GM04504 (cell line): Measurements from ENCODE around the gene ZNF554.

Experiments
- DNase-seq: peaks from one replicate; pipeline ENCODE4 v3.0.0-alpha.2; 2012; ENCODE audit warnings: low read depth

The ZNF554 gene

DNA sequence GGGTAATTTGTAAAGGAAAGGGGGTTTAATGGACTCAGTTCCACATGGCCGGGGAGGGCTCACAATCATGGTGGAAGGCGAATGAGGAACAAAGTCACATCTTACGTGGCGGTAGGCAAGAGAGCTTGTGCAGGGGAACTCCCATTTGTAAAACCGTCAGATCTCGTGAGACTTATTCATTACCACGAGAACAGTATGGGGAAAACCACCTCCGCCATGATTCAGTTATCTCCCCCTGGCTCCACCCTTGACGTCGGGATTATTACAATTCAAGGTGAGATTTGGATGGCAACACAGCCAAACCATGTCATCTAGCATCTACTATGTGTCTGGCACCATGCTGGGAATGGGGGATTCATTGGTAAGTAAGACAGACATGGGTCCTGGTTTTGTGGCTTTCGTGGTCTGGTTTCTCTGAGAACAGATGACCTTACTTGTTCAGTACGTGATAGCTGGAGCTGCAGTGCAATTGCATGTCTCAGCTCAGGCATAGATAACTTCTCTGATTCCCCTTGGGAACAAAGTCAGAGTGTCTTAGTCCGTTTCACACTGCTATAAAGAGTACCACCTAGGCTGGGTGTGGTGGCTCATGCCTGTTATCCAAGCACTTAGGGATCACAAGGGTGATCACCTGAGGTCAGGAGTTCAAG lies 8.3 kb downstream of the ZNF554 start:
- no peak for DNase-seq

DNA sequence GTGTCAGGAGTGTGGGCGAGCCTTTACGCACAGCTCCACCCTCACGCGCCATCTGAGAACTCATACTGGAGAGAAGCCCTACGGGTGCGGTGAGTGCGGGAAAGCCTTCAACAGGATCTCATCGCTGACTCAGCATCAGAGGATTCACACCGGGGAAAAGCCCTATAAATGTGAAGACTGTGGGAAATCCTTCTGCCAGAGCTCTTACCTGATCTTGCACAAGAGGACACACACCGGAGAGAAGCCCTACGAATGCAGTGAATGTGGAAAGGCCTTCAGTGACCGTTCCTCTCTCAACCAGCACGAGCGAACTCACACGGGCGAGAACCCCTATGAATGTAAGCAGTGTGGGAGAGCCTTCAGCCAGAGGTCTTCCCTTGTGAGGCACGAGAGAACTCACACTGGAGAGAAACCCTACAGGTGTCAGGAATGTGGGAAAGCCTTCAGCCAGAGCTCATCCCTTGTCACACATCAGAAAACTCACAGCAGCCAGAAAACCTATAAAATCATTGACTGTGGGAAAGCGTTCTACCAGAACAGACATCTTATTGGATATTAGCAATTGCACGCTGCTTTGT lies 14.7 kb downstream of the ZNF554 start:
- DNase-seq: no peak

DNA sequence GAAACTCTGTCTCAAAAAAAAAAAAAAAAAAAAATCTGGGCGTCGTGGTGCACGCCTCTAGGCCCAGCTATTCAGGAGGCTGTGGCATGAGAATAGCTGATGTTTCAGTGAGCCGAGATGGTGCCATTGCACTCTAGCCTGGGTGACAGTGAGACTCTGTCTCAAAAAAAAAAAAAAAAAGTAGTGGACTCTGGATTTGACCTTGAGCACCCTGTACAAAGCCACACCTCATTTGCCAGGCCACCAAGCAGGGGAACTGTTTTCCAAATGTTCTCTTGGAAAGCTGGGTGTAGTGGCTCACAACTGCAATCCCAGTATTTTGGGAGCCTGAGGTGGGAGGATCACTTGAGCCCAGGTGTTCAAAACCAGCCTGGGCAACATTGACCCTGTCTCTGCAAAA lies 17.8 kb downstream of the ZNF554 start:
- no peak for DNase-seq

DNA sequence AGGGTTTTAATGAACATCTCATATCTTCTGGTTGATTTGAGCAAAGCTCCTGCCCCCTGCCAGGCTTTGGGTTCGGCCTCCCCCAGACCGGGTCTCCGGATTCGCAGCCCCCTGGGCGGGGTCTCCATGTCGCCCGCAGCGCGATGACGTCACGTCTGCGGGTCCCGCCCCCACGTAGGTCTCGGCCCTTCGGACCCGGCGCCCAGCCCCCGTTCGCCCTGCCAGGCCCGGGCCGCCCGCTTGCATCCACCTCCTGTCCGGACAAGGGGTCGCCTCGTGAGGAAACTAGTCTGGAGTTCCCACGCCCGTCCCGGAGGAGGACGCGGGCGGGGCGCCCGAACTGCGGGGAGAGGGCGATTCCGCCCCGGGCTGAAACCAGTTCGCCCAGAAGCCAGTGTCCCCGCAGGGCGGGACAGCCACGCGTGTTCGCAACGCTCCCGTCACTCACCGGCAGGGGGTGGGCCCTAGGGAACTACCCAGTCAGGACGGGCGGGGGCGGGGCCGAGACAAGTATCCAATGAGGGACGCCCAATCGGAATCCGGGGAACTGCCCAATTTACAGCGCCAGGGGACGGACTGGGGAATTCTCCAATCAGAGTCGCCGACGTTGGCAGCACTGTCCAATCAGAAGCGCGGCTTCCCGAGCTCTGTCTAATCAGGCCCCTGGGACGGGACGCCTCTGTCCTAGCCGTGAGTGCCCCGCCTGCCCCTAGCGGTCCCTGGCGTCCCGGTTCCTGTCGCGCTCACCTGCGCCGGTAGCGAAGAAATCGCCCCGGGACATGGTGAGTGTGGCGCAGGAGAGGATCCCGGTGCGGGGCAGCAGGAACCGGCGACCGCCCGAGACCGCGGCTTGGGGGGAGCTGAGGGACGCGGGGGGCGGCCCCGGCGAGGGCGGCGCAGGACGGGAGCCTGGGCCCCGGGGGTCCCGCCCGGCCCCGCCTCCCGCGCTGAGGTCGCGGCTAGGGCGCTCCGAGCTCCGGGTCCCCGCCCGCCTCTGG lies 21.4 kb downstream of the ZNF554 start, which contains the start of gene ZNF555:
Gene ZNF555, plus strand, starts transcription at position 682 of the 998 bp plus-strand sequence. Its CDS starts 98 bp downstream, at position 780.
- DNase-seq: peak; percentile 99

DNA sequence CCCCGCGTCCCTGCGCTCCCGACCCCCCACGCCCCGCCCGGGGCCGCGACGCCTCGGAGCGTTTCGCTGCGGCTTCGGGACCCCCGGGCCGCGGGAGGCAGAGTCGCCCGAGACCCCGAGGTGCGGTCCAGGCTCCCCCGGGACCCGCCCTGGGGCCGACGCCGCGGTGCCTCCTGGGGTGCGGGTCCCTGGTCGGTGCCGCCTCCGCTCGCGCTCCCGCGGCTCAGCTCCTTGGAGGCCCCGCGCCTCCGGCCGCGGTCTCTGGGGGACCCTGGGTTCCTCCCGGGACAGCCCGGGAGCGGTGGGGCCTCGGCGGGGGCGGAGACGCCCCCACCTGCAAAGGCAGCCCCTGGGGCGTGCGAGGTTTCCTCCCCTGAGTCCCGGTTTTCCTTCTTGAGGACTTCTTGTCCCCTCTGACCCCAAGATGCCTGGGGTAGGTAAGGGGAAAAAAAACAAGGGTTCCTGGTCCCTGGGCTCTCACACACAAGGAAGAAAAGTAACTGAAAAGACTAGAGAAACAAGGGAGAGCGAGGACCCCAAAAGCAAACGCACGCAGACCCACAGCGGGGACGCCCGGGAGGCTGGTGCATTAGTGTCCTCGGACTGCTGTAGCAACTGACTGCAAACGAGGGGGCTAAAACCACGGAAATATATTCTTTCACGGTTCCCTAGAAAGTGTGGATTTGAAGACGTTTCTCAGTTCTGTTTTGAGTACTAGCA lies 22.3 kb downstream of the ZNF554 start:
- DNase-seq: no peak

DNA sequence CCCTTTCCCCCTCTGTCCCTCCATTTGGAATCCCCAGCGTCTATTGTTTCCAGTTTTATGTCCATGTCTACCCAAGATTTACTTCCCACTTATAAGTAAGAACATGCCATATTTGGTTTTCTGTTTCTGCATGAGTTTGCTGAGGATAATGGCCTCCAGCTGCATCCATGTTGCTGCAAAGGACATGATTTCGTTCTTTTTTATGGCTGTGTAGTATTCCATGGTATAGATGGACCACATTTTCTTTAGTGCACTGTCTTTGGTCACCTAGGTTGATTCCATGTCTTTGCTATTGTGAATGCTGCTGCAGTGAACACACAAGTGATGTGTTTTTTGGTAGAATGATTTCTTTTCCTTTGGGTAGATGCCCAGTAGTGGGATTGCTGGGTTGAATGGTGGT lies 25.4 kb downstream of the ZNF554 start:
- no peak for DNase-seq

DNA sequence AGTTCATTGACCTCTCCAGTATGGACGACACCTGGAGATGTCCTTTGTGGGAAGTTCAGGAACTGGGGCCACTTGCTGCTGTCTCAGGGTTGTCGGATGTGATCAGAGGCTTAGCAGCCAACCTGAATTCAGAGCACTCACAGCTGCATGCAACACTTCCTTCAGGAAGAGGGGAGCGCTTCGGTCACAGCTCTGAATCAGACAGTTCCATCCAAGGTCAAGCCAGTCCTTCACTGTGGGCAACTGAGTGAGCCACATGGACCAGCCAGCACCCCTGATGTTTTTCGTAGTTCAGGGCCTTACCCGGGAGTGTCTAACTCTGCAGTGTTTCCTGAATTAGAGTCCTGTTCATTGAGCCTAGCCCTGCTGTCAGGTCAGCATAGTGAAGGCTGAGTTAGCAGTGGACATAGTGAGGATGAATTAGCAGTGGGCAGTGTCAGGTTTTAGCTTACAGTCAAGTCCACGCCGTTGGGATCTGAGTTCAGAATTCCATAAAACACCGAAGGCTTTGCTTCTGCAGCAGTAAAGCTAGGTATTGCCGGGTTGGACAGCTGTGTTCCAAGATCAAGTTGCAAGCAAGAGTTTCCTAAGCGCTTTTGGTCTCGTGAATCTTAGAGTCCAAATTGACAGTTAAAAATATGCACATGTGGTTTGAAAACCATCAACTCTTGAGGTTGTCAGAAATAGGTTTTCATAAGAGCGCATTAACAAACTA lies 26.7 kb downstream of the ZNF554 start:
- DNase-seq: no peak

DNA sequence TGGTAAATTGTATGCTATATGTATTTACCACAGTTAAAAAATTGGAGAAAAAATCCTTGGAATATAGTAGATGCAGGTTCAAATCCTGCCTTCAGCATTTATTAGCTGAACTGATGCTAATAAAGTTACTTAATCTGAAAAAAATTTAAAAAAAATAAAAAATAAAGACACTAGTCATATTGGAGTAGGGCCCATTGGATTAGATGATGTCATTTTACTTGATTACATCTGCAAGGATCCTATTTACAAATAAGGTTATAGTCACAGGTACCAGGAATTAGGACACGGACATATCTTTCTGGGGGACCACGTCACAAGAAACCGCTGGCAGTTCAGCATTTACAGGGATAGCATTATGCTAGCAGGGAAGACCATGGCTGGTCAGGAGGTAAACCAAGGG lies 27.8 kb downstream of the ZNF554 start:
- DNase-seq: no peak

DNA sequence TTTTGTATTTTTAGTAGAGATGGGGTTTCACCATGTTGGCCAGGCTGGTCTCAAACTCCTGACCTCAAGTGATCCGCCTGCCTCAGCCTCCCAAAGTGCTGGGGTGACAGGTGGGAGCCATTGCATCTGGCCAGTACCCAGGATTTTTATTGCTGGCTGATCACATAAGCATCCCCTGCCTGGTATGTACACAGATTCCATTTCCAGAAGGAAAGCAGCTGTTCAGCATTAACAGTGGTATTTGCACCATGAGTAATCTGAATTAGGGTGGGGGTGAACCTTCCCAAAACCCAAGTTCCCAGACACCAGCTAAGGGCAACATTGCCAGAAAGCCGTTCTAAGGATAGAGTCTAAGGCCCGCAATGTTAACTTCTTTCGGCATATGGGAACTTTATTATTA lies 28.9 kb downstream of the ZNF554 start:
- DNase-seq: peak; percentile 35

DNA sequence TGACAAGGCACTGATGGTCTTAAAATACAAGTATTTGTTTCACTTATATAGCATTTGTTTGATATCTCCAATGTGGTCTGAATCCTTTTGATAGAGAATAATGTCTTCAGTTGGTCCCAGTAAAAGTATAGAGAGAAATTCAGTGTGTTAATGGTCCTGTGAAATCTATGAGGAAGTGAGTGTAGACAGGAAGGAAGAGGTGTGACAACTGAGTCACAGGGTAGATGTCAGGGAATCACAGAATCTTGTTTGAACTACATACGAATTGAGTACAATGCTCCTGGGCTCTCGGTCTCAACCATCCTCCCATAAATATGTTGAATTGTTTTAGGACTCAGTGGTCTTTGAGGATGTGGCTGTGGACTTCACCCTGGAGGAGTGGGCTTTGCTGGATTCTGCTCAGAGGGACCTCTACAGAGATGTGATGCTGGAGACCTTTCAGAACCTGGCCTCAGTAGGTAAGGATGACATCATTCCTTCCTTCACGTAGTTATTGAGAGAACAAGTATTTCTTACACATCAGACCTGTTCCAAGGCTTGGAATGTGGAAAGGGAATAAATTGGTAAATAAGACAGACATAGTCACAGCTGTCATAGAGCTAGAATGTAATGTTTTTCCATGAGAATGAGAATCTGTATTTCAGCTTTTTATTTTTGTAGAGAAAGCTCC lies 30.7 kb downstream of the ZNF554 start:
- no peak for DNase-seq

DNA sequence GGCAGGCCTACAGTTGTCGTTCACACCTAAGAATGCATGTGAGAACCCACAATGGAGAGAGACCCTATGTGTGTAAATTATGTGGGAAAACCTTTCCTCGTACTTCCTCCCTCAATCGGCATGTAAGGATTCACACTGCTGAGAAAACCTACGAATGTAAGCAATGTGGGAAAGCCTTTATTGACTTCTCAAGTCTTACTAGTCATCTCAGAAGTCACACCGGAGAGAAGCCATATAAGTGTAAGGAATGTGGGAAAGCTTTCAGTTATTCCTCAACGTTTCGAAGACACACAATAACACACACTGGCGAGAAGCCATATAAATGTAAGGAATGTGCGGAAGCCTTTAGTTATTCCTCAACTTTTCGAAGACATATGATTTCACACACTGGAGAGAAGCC lies 32.9 kb downstream of the ZNF554 start:
- no peak for DNase-seq

DNA sequence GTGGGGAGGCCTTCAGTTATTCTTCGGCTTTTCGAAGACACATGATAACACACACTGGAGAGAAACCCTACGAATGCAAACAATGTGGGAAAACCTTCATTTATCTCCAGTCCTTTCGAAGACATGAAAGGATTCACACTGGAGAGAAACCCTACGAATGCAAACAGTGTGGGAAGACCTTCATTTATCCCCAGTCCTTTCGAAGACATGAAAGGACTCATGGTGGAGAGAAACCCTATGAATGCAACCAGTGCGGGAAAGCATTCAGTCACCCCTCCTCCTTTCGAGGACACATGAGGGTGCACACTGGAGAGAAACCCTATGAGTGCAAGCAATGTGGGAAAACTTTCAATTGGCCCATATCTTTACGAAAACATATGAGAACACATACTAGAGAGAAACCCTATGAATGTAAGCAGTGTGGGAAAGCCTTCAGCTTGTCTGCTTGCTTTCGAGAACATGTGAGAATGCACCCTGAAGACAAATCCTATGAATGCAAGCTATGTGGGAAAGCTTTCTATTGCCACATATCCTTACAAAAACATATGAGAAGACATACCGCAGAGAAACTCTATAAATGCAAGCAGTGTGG lies 33.4 kb downstream of the ZNF554 start:
- no peak for DNase-seq

DNA sequence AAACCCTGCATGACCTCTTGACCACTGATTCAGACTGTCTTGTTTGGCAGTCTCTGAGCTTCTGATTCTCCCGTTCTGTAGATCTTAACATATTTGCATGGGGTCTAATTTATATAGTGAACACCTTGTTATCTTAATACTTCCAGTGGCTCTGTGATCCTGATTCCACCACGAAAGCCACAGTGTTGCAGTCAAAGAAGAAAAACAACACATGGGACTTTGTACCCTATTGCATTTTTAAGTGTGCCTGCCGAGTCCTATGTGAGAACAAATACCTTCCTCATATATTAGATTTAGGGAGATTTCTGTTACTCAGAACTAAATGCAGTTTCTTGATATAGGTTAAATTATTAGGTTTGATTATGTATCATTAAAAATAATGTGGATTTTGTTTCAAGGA lies 35.2 kb downstream of the ZNF554 start:
- no peak for DNase-seq

DNA sequence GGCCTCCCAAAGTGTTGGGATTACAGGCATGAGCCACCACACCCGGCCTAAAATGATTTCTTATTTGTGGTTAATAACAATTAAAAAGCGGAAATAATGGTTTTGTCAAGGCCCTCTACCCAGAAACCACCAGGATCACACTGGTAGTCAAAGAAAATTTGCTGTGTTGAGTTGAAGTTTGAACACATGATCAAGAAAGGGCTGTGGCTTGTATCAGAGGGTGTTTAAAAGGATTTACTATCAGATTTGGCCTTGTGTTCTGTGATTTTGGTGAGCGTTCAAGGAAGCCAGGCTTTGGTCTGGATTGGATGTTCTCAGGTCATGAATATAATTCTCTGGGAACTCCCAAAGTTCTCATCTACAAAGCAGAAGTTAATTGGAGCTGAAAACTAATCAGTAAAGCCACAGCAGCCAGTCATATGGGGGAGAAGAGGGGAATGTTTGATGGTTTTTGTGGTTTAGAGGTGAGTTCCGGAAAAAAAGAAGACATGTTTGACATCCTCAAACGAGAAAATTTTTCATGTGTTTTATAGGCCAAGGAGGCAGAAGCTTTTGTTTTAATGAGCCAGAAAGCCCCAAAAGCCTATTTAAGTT lies 36.9 kb downstream of the ZNF554 start:
- DNase-seq: no peak

DNA sequence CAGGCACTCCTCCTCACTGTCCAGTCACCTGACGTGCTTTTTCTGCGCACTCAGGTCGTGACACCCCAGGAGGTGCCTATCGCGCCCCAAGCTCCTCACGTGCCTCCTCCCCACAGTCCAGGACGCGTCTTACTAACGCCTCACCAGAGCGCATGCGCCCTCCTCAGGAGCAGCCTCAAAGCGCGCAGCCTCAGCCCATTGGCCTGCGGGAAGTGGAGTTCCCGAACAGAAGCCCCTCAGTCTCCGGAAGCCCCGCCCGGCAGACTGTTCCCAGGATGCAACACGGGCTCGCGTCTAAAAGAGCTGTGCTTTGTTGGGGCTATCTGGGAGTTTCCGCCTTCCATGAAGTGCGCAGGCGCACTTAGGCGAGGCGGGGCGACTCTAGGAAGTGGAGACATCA lies 39.2 kb downstream of the ZNF554 start:
- no peak for DNase-seq

DNA sequence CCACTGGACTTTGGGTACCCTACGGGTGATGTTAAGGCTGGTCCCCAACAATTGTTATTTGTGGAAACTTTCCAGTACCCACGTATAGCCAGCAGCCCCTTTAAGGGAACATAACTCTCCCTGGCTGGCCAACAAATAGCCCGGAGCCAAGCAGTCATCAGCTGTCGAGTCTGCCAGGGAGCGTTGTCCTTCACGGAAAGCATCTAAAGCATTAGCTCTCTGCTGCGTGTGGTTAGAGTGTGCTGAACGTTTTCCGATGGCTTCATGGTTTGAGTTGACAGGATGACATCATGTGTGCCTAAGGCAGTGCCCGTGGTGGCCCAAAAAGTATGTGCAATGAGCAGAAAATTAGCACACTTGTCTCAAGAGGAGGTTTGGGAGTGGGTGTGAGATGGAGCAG lies 44.1 kb downstream of the ZNF554 start:
- no peak for DNase-seq

DNA sequence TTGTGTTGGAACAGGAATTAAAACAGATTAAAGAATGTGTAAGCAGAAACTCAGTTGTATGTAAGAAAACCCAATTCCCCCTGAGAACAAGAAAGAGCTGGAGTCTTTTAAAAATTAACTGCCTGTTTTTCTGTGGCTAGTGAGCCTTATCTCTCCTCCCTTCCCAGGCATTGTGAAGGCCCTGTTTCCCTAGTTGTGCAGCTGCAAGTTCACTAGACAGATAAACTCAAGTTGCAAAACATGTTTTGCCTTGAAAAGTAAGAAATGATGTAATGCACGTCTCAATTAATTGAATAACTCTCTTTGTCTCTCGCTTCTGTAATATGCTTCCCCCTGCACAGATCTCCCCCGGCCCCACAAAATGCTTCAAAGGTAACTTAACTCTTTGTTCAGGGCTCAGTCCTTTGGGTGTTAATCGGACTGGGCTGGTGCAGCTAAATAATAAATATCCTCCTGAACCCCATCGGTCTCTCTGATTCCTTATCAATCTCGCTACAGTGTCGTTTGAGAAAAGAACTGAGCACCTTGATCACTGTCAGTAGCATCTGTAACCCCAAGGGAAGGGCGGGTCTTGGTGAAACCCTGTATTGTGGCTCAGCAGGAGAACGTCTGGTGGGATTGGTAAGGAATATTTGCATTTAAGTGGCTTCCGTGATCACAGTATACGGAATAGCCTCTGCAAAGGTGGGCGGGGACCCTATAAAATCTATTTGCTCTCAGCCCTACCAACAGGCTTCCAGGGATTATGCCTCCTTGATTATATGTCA lies 45.8 kb downstream of the ZNF554 start:
- no peak for DNase-seq

DNA sequence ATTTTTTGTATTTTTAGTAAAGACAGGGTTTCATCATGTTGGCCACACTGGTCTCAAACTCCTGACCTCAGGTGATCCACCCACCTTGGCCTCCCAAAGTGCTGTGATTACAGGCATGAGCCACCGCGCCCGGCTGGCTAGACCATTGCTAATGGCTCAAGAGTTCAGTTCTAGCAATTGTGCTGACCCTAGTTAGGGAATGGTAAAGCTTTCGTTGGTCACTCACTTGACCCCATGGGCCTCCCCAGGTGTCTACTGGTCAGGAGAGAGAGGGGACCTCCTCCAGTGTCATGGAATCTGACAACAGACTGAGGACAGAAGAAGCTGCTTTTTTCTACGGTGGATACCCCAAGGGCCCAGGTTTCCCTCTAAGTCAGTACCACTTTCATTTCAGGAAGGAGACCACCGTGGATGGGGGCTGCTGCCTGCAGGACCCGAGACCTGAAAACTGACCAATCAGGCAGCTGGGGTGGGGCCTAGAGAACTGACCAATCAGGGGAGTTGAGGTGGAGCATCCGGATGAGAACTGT lies 46.9 kb downstream of the ZNF554 start:
- no peak for DNase-seq
